ENCODE results near the gene MYO7A. TPM values are rescaled to one million over a fixed set of nuclear protein-coding genes. Genes with fewer than 3 reads are reported as not detected.

Gene MYO7A
- total RNA-seq, 1 experiment from 2014 or later: 2.5 TPM

DNA sequence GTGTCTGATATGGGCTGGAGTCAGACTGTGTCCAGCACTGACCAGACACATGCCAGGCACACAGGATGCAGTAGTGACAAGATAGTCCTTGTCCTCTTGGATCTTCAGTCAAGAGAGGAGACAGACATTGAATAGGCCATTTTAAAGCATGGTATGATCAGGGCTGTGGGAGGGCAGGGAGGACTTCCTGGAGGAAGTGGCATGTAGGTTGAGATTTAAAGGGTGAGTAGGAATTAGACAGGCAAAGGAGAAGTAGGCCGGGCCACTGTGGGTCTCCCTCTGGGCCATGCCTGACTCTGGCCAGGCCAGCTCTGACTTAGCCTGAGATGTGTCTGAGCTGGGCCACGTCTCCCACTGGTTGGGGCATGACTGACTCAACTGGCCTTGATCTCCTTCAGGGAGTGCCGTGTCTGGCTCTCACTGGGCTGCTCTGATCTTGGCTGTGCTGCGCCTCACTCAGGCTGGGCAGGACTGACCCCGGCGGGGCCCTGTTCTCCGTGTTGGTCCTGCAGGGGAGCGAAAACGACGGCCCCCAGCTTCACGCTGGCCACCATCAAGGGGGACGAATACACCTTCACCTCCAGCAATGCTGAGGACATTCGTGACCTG lies 71.2 kb downstream of the MYO7A start (continued):
- no peak for TF ChIP-seq CREM (CRISPR knock-in tag; IDR thresholded peaks at IDR 0.05)
- TF ChIP-seq ETV6 (CRISPR knock-in tag; IDR thresholded peaks at IDR 0.05): no peak
- TF ChIP-seq FOXJ3 (CRISPR knock-in tag; IDR thresholded peaks at IDR 0.05; ENCODE audit: borderline replicate concordance): no peak
- no peak for TF ChIP-seq ZNF423 (CRISPR knock-in tag; IDR thresholded peaks at IDR 0.05)
- no peak for TF ChIP-seq ATF6 (CRISPR knock-in tag; IDR thresholded peaks at IDR 0.05)
- no peak for TF ChIP-seq SOX15 (CRISPR knock-in tag; IDR thresholded peaks at IDR 0.05)
- TF ChIP-seq, protein P1, sequence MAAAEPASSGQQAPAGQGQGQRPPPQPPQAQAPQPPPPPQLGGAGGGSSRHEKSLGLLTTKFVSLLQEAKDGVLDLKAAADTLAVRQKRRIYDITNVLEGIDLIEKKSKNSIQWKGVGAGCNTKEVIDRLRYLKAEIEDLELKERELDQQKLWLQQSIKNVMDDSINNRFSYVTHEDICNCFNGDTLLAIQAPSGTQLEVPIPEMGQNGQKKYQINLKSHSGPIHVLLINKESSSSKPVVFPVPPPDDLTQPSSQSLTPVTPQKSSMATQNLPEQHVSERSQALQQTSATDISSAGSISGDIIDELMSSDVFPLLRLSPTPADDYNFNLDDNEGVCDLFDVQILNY (CRISPR knock-in tag; IDR thresholded peaks at IDR 0.05): no peak
- no peak for TF ChIP-seq SMAD4 (CRISPR knock-in tag; IDR thresholded peaks at IDR 0.05)
- TF ChIP-seq, protein P2, sequence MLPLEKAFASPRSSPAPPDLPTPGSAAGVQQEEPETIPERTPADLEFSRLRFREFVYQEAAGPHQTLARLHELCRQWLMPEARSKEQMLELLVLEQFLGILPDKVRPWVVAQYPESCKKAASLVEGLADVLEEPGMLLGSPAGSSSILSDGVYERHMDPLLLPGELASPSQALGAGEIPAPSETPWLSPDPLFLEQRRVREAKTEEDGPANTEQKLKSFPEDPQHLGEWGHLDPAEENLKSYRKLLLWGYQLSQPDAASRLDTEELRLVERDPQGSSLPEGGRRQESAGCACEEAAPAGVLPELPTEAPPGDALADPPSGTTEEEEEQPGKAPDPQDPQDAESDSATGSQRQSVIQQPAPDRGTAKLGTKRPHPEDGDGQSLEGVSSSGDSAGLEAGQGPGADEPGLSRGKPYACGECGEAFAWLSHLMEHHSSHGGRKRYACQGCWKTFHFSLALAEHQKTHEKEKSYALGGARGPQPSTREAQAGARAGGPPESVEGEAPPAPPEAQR (CRISPR knock-in tag; IDR thresholded peaks at IDR 0.05): no peak
- TF ChIP-seq, protein P3, sequence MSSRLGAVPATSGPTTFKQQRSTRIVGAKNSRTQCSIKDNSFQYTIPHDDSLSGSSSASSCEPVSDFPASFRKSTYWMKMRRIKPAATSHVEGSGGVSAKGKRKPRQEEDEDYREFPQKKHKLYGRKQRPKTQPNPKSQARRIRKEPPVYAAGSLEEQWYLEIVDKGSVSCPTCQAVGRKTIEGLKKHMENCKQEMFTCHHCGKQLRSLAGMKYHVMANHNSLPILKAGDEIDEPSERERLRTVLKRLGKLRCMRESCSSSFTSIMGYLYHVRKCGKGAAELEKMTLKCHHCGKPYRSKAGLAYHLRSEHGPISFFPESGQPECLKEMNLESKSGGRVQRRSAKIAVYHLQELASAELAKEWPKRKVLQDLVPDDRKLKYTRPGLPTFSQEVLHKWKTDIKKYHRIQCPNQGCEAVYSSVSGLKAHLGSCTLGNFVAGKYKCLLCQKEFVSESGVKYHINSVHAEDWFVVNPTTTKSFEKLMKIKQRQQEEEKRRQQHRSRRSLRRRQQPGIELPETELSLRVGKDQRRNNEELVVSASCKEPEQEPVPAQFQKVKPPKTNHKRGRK (CRISPR knock-in tag; IDR thresholded peaks at IDR 0.05; ENCODE audit: borderline replicate concordance): no peak
- TF ChIP-seq JAZF1 (CRISPR knock-in tag; IDR thresholded peaks at IDR 0.05): no peak
- TF ChIP-seq, protein P4, sequence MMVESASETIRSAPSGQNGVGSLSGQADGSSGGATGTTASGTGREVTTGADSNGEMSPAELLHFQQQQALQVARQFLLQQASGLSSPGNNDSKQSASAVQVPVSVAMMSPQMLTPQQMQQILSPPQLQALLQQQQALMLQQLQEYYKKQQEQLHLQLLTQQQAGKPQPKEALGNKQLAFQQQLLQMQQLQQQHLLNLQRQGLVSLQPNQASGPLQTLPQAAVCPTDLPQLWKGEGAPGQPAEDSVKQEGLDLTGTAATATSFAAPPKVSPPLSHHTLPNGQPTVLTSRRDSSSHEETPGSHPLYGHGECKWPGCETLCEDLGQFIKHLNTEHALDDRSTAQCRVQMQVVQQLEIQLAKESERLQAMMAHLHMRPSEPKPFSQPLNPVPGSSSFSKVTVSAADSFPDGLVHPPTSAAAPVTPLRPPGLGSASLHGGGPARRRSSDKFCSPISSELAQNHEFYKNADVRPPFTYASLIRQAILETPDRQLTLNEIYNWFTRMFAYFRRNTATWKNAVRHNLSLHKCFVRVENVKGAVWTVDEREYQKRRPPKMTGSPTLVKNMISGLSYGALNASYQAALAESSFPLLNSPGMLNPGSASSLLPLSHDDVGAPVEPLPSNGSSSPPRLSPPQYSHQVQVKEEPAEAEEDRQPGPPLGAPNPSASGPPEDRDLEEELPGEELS (CRISPR knock-in tag; IDR thresholded peaks at IDR 0.05): no peak
- no peak for TF ChIP-seq RORB (CRISPR knock-in tag; IDR thresholded peaks at IDR 0.05)
- TF ChIP-seq ZNF416 (CRISPR knock-in tag; IDR thresholded peaks at IDR 0.05): no peak

- no peak for ATAC-seq
- no peak for DNase-seq (ENCODE audit: low spot score)
- H3K27ac Mint-ChIP-seq: no peak overlapping the region
- H3K4me3 Mint-ChIP-seq: no peak overlapping the region
- H3K36me3 Mint-ChIP-seq: no peaks in the 10 kb centered on the region
- ChIA-PET CTCF (interaction anchor here (0.9 to 2.4 kb wide), 2 partner anchors 13 to 348 kb away, joined by 3 to 14 read pairs; no protein-coding TSS in a partner anchor), POLR2A (no interaction called here)
- H3K9me3 Mint-ChIP-seq: no peaks in the 10 kb centered on the region
- peaks cover 7% of the 10 kb centered on the region for H3K4me1 Mint-ChIP-seq
- H3K27me3 Mint-ChIP-seq (ENCODE audit: low read depth): no peaks in the 10 kb centered on the region
- no peak for TF ChIP-seq TEAD1 (CRISPR knock-in tag; IDR thresholded peaks at IDR 0.05)
- TF ChIP-seq NR1H2 (CRISPR knock-in tag; IDR thresholded peaks at IDR 0.05): no peak
- TF ChIP-seq, protein P5, sequence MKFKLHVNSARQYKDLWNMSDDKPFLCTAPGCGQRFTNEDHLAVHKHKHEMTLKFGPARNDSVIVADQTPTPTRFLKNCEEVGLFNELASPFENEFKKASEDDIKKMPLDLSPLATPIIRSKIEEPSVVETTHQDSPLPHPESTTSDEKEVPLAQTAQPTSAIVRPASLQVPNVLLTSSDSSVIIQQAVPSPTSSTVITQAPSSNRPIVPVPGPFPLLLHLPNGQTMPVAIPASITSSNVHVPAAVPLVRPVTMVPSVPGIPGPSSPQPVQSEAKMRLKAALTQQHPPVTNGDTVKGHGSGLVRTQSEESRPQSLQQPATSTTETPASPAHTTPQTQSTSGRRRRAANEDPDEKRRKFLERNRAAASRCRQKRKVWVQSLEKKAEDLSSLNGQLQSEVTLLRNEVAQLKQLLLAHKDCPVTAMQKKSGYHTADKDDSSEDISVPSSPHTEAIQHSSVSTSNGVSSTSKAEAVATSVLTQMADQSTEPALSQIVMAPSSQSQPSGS (CRISPR knock-in tag; IDR thresholded peaks at IDR 0.05; ENCODE audit: borderline replicate concordance, low read depth): no peak
- no peak for TF ChIP-seq RORB (CRISPR knock-in tag; IDR thresholded peaks at IDR 0.05)
- no peak for TF ChIP-seq JUN (CRISPR knock-in tag; IDR thresholded peaks at IDR 0.05)
- TF ChIP-seq MAX (CRISPR knock-in tag; IDR thresholded peaks at IDR 0.05): no peak
- TF ChIP-seq ATF1 (CRISPR knock-in tag; IDR thresholded peaks at IDR 0.05): no peak
- no peak for TF ChIP-seq MLX (CRISPR knock-in tag; IDR thresholded peaks at IDR 0.05)
- no peak for TF ChIP-seq ZNF121 (CRISPR knock-in tag; IDR thresholded peaks at IDR 0.05)
- no peak for TF ChIP-seq ESRRA (CRISPR knock-in tag; IDR thresholded peaks at IDR 0.05; ENCODE audit: borderline replicate concordance)
- no peak for TF ChIP-seq NR2C2 (CRISPR knock-in tag; IDR thresholded peaks at IDR 0.05)
- TF ChIP-seq, protein P6, sequence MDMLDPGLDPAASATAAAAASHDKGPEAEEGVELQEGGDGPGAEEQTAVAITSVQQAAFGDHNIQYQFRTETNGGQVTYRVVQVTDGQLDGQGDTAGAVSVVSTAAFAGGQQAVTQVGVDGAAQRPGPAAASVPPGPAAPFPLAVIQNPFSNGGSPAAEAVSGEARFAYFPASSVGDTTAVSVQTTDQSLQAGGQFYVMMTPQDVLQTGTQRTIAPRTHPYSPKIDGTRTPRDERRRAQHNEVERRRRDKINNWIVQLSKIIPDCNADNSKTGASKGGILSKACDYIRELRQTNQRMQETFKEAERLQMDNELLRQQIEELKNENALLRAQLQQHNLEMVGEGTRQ (CRISPR knock-in tag; IDR thresholded peaks at IDR 0.05): no peak
Measured at GRCh38 chr11:77200351-77201268, 72.6 kb downstream of the MYO7A start.
